Testis (tissue), 2 donors: Measurements from ENCODE around the gene COBL.

Experiments
- POLR2A ChIP-seq: fragments of 450-650 bp; IDR thresholded peaks from one replicate; pipeline ENCODE4 v1.6.1; 2017; ENCODE audit warnings: antibody characterized with exemption, mild to moderate bottlenecking, moderate library complexity
- TF ChIP-seq, protein P1 (sequence below), 3 experiments: fragments of 450-650 bp in 2 of 3; fragments of 200-600 bp in 1 of 3; sonication (generic) in 1 of 3; IDR thresholded peaks; one replicate each; pipeline ENCODE4 v1.5.1; 2016 to 2019; ENCODE audit warnings: antibody characterized with exemption in 3 of 3, mild to moderate bottlenecking in 2 of 3, moderate library complexity in 1 of 3

DNA sequence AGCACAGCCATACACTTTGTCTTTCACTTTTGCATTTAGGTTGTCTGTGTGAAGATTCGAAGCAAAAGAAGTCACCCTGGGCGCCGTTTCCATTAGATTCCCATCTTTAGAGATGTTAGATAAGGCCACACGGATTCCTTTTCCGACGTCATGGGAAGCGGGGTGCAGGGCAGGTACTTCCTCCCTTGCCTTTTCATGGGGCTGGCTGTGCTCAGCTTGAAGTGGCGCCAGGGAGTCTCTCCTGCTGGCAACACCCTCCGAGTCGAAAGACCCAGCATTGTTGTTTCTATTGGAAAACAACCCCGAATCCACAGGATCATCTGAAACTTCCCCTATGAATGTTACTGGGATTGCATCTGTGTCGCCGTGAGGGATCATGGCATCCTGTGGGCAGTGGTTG lies 287.5 kb downstream of the COBL start:
- TF ChIP-seq POLR2A = no peak
- TF ChIP-seq, protein P1, sequence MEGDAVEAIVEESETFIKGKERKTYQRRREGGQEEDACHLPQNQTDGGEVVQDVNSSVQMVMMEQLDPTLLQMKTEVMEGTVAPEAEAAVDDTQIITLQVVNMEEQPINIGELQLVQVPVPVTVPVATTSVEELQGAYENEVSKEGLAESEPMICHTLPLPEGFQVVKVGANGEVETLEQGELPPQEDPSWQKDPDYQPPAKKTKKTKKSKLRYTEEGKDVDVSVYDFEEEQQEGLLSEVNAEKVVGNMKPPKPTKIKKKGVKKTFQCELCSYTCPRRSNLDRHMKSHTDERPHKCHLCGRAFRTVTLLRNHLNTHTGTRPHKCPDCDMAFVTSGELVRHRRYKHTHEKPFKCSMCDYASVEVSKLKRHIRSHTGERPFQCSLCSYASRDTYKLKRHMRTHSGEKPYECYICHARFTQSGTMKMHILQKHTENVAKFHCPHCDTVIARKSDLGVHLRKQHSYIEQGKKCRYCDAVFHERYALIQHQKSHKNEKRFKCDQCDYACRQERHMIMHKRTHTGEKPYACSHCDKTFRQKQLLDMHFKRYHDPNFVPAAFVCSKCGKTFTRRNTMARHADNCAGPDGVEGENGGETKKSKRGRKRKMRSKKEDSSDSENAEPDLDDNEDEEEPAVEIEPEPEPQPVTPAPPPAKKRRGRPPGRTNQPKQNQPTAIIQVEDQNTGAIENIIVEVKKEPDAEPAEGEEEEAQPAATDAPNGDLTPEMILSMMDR (IDR thresholded peaks at IDR 0.05) = no peak
